Head of caudate nucleus (tissue), 42 donors: ENCODE measurements around the gene C1orf105.

Source experiments
- DNase-seq, 42 donors: peaks; one replicate each; pipeline versions ENCODE4 v3.0.0 to v3.0.0-alpha.2; 2020 to 2021; ENCODE audit warnings: mixed read lengths in 7 of 42
- intact Hi-C: fragments of 100-400 bp; cut with DNase I; formaldehyde crosslinking; loops from one replicate; pipeline ENCODE4 v1.15.0; 2022

Gene C1orf105

GRCh38 chr1:172449585-172450523 is 29.4 kb downstream of the C1orf105 start:
- DNase-seq = peak in 37 of 42 donors; percentile 10 to 71 (median 34)

GRCh38 chr1:172450524-172450885 is 30.0 kb downstream of the C1orf105 start:
- peak in 1 of 42 donors; percentile 4 for DNase-seq
- intact Hi-C loops = no loop called here

More at GRCh38 chr1:172449585-172450523, 29.4 kb downstream of the C1orf105 start:
- intact Hi-C loops = loop anchor here (10.0 kb wide), 1 partner anchor 85 kb away; the partner anchor contains the start of gene SUCO

GRCh38 chr1:172451002-172451443 is 30.5 kb downstream of the C1orf105 start:
- intact Hi-C loops = no loop called here
- DNase-seq = peak in 15 of 42 donors; percentile 6 to 57 (median 24)

- intact Hi-C loops = no loop called here
- DNase-seq = no peak
These were observed 32.2 kb downstream of the C1orf105 start for GRCh38 chr1:172452536-172453152.

GRCh38 chr1:172453153-172453545 is 32.7 kb downstream of the C1orf105 start:
- intact Hi-C loops = no loop called here
- no peak for DNase-seq

GRCh38 chr1:172453607-172454006 is 33.1 kb downstream of the C1orf105 start:
- intact Hi-C loops = no loop called here
- no peak for DNase-seq

GRCh38 chr1:172455451-172455850 is 35.0 kb downstream of the C1orf105 start:
- DNase-seq = no peak
- intact Hi-C loops = no loop called here

GRCh38 chr1:172456344-172456769 is 35.9 kb downstream of the C1orf105 start:
- intact Hi-C loops = no loop called here
- DNase-seq = no peak

- DNase-seq = no peak
- intact Hi-C loops = no loop called here
These were observed 37.1 kb downstream of the C1orf105 start for GRCh38 chr1:172457479-172458130.

GRCh38 chr1:172460177-172460576 is 39.7 kb downstream of the C1orf105 start:
- DNase-seq = no peak
- intact Hi-C loops = no loop called here

GRCh38 chr1:172460887-172461315 is 40.4 kb downstream of the C1orf105 start:
- intact Hi-C loops = no loop called here
- no peak for DNase-seq

- no peak for DNase-seq
- intact Hi-C loops = no loop called here
These were observed 45.1 kb downstream of the C1orf105 start for GRCh38 chr1:172465617-172466016.

- intact Hi-C loops = no loop called here
- no peak for DNase-seq
These were observed 46.4 kb downstream of the C1orf105 start for GRCh38 chr1:172466795-172467407.

- intact Hi-C loops = no loop called here
- DNase-seq = no peak
These were observed 47.0 kb downstream of the C1orf105 start for GRCh38 chr1:172467446-172467845.

- intact Hi-C loops = no loop called here
- no peak for DNase-seq
These were observed 47.8 kb downstream of the C1orf105 start for GRCh38 chr1:172468296-172468695.

GRCh38 chr1:172469717-172470116 is 49.2 kb downstream of the C1orf105 start:
- DNase-seq = no peak
- intact Hi-C loops = no loop called here

GRCh38 chr1:172470149-172470548 is 49.7 kb downstream of the C1orf105 start:
- intact Hi-C loops = no loop called here
- no peak for DNase-seq

- intact Hi-C loops = no loop called here
- no peak for DNase-seq
These were observed 51.2 kb downstream of the C1orf105 start for GRCh38 chr1:172471666-172472065.

- no peak for DNase-seq
- intact Hi-C loops = no loop called here
These were observed 52.0 kb downstream of the C1orf105 start for GRCh38 chr1:172472495-172472894.
